Suprapubic skin (tissue), 4 donors: ENCODE results near the gene CIB4.

Source experiments
- CTCF ChIP-seq, 2 donors: fragments of 200-600 bp in 1 of 2; fragments of 450-650 bp in 1 of 2; sonication (generic) in 1 of 2; IDR thresholded peaks; one replicate each; pipeline ENCODE4 v1.5.1; 2016 to 2019; ENCODE audit warnings: antibody characterized with exemption in 2 of 2, mild to moderate bottlenecking in 1 of 2, moderate library complexity in 1 of 2
- EP300 ChIP-seq: sonication (generic); formaldehyde crosslinking; IDR thresholded peaks from one replicate; pipeline ENCODE4 v1.6.1; 2017; ENCODE audit warnings: antibody characterized with exemption
- POLR2A ChIP-seq, 2 donors: fragments of 450-650 bp; IDR thresholded peaks; one replicate each; pipeline ENCODE4 v1.6.1; 2017; ENCODE audit warnings: antibody characterized with exemption in 2 of 2, mild to moderate bottlenecking in 2 of 2, moderate library complexity in 2 of 2
- POLR2AphosphoS5 ChIP-seq, 3 donors: sonication (generic); formaldehyde crosslinking; IDR thresholded peaks; one replicate each; pipeline ENCODE4 v1.6.1; 2017; ENCODE audit warnings: antibody characterized with exemption in 3 of 3

- TF ChIP-seq CTCF (IDR thresholded peaks at IDR 0.05): no peak
- TF ChIP-seq EP300: no peak
- TF ChIP-seq POLR2A (IDR thresholded peaks at IDR 0.05): no peak
- no peak for TF ChIP-seq POLR2AphosphoS5 (IDR thresholded peaks at IDR 0.05)
These were observed 7.1 kb downstream of the CIB4 start for GRCh38 chr2:26633993-26634595.
